AG09319 (cell line): ENCODE results near the gene EBF3.

Experiments
- DNase-seq: peaks from one replicate; pipeline ENCODE4 v3.0.0-alpha.2; 2010; ENCODE audit warnings: low read depth; ENCODE audit errors: extremely low read depth
- TF ChIP-seq, protein P1 (sequence below): IDR thresholded peaks from 2 replicates; pipeline ENCODE4 v1.5.1; 2011; ENCODE audit warnings: low read depth, mild to moderate bottlenecking, inconsistent platforms, low read length, moderate library complexity

EBF3 gene

DNA sequence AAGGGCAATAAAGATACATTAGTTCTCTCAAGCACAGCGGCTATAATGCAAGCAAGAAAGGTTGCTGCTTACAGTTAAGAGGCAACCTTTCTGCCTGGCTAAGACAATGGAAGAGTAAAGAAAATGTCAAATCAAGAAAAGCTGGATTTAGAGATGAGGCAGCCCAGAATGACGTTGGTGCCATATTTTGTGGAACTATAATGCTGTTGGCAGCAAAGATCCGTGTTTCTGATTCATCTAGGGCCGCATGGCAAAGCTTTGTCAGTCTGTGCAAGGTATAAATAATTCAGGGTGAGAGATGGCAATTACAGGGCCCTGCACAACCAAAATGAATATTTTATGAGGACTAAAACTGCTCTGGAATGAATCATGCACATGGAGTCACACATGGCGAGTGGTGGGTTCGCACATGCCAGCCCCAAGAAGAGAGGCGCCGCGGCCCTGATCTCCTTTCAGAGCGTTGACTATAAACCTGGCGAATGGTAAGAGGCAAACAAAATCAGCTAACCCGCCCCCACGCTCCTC, 76.6 kb downstream of the EBF3 start:
- no peak for DNase-seq
- TF ChIP-seq, protein P1, sequence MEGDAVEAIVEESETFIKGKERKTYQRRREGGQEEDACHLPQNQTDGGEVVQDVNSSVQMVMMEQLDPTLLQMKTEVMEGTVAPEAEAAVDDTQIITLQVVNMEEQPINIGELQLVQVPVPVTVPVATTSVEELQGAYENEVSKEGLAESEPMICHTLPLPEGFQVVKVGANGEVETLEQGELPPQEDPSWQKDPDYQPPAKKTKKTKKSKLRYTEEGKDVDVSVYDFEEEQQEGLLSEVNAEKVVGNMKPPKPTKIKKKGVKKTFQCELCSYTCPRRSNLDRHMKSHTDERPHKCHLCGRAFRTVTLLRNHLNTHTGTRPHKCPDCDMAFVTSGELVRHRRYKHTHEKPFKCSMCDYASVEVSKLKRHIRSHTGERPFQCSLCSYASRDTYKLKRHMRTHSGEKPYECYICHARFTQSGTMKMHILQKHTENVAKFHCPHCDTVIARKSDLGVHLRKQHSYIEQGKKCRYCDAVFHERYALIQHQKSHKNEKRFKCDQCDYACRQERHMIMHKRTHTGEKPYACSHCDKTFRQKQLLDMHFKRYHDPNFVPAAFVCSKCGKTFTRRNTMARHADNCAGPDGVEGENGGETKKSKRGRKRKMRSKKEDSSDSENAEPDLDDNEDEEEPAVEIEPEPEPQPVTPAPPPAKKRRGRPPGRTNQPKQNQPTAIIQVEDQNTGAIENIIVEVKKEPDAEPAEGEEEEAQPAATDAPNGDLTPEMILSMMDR = no peak

- TF ChIP-seq, protein P1 = no peak
- DNase-seq = no peak
Observed at GRCh38 chr10:129886263-129886662, 77.8 kb downstream of the EBF3 start.

GRCh38 chr10:129885526-129885925, 78.5 kb downstream of the EBF3 start:
- TF ChIP-seq, protein P1 = no peak
- DNase-seq = no peak

DNA sequence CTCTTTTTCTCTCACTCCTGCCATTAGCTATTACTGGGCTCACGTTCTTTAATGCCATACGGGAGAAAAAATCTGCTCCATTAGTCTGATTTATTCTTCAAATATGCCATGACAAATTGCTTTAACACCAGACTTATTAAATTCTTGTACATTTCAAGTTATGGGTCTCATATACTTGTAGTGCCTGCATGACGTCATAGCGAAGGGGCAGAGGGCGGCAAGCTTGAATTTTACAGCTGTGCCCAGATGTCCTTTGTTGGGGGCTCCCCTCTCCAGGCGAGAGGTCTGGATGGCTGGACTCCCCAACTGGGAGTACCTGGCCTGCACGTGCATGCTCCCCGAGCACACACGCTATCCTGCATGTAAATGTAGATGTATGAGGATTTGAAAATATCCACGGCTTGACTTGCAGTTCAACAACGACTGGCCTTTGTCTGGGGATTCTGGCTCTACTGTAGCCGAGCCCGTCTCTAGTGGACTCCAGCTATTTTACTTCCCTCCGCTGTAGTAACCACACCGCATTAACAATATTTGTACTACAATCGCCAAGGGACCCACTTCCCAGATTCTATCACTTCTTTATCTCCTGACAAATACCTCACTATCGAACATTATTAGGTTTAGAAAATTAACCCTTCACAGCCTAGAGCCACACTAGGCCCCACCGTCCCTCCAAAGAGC, 79.5 kb downstream of the EBF3 start:
- DNase-seq = no peak
- TF ChIP-seq, protein P1 = no peak

- DNase-seq = no peak
Observed at GRCh38 chr10:129883626-129884397, 80.3 kb downstream of the EBF3 start.

GRCh38 chr10:129883029-129883428, 81.0 kb downstream of the EBF3 start:
- TF ChIP-seq, protein P1 = no peak
- no peak for DNase-seq

More at GRCh38 chr10:129883626-129884397, 80.3 kb downstream of the EBF3 start:
- TF ChIP-seq, protein P1 = no peak

DNA sequence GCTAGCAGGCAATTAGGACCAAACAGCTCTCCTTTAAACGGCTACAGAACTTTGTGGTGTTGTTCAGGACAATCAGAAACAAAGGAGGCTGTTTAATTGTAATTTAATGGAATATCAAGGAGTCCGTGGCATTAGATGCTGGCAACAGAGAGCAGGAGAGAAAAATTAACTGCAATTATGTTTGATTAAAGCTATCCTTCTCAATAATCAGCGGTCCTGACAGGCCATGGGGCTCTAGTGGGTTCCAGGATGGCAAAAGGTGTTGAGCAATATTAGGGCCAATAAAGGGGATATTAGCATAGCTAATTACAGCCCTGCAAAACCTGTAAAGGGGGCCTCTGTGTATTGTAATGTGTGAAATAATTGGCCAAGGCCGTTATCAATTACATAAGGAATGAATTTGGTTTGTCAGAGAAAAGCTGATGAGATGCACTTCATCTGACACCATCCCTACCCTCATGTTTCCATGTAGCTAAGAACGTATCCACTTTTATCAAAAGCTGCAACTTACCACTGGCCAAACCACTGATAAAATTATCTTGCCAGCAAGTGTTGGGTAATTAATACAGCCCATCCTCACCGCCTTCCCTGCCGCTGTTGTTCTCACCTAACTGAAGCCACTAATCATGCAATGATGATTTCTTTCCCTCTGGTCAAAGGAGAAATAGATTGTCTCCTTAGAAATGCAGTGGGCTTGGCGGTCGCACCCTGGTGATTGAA, 81.6 kb downstream of the EBF3 start:
- no peak for DNase-seq
- TF ChIP-seq, protein P1 = no peak
